GM08714 (cell line): ENCODE results near the gene DIS3L.
"Not testable (repeated sequence)": the region's sequence is repeated elsewhere in the genome, so short reads cannot be mapped to it uniquely, and the experiment has no call there.

Experiments
- H3K4me3 ChIP-seq: fragments of 200-500 bp; sonication (Bioruptor generic); 2 replicates; pipeline ENCODE4 v1.5.1; 2014; ENCODE audit warnings: mild to moderate bottlenecking, low read length, inconsistent platforms
- ZNF274 ChIP-seq: IDR thresholded peaks from 2 replicates; pipeline ENCODE4 v1.6.1; 2012; ENCODE audit warnings: mild to moderate bottlenecking, low read depth, low read length

The DIS3L gene

GRCh38 chr15:66290007-66290406 is 3.4 kb upstream of the DIS3L start:
- TF ChIP-seq ZNF274: no peak
- H3K4me3 ChIP-seq: no peak overlapping the region

- TF ChIP-seq ZNF274: no peak
- H3K4me3 ChIP-seq: no peak overlapping the region
Measured at GRCh38 chr15:66290518-66290917, 2.9 kb upstream of the DIS3L start.

GRCh38 chr15:66291816-66292570 is 1.4 kb upstream of the DIS3L start:
- H3K4me3 ChIP-seq: peak overlapping the region; percentile 65; the same call in 1 of the 2 replicates
- no peak for TF ChIP-seq ZNF274

GRCh38 chr15:66292571-66293418 is 573 bp upstream of the DIS3L start:
- no peak for TF ChIP-seq ZNF274
- peak overlapping the region; percentile 65 for H3K4me3 ChIP-seq

GRCh38 chr15:66294157-66294931 is 976 bp downstream of the DIS3L start:
- peak overlapping the region; percentile 65 for H3K4me3 ChIP-seq
- no peak for TF ChIP-seq ZNF274

GRCh38 chr15:66294932-66295235 is 1.5 kb downstream of the DIS3L start:
- TF ChIP-seq ZNF274: no peak

GRCh38 chr15:66296186-66296585 is 2.8 kb downstream of the DIS3L start:
- no peak for TF ChIP-seq ZNF274
- H3K4me3 ChIP-seq: no peak overlapping the region

More at GRCh38 chr15:66294932-66295235, 1.5 kb downstream of the DIS3L start:
- H3K4me3 ChIP-seq: peak overlapping the region; percentile 65

GRCh38 chr15:66298803-66299251 is 5.5 kb downstream of the DIS3L start:
- TF ChIP-seq ZNF274: no peak
- no peak overlapping the region for H3K4me3 ChIP-seq

- TF ChIP-seq ZNF274: no peak
Measured at GRCh38 chr15:66302489-66303278, 9.3 kb downstream of the DIS3L start.

GRCh38 chr15:66304425-66304824 is 11.1 kb downstream of the DIS3L start:
- not testable (repeated sequence) for H3K4me3 ChIP-seq

More at GRCh38 chr15:66302489-66303278, 9.3 kb downstream of the DIS3L start:
- no peak overlapping the region for H3K4me3 ChIP-seq

- H3K4me3 ChIP-seq: no peak overlapping the region
- no peak for TF ChIP-seq ZNF274
Measured at GRCh38 chr15:66306381-66306780, 13.0 kb downstream of the DIS3L start.

- TF ChIP-seq ZNF274: no peak
- no peak overlapping the region for H3K4me3 ChIP-seq
Measured at GRCh38 chr15:66308531-66308930, 15.2 kb downstream of the DIS3L start.

GRCh38 chr15:66309828-66310227 is 16.5 kb downstream of the DIS3L start:
- no peak for TF ChIP-seq ZNF274
- no peak overlapping the region for H3K4me3 ChIP-seq

GRCh38 chr15:66310786-66311185 is 17.4 kb downstream of the DIS3L start:
- no peak for TF ChIP-seq ZNF274

GRCh38 chr15:66312144-66312543 is 18.8 kb downstream of the DIS3L start:
- no peak overlapping the region for H3K4me3 ChIP-seq
- no peak for TF ChIP-seq ZNF274

More at GRCh38 chr15:66310786-66311185, 17.4 kb downstream of the DIS3L start:
- no peak overlapping the region for H3K4me3 ChIP-seq
